Ascending aorta (tissue), 2 donors: ENCODE results near the gene BUD31. TPM values are rescaled to one million over a fixed set of nuclear protein-coding genes. Genes with fewer than 3 reads are reported as not detected.

Experiments
- DNase-seq, 2 donors: peaks; one replicate each; pipeline ENCODE4 v3.0.0-alpha.2; 2019; ENCODE audit warnings: low spot score in 2 of 2
- H3K27ac ChIP-seq, 2 donors: fragments of 200-600 bp; sonication (generic); one replicate each; pipeline ENCODE4 v1.5.1; 2016 to 2017; ENCODE audit warnings: mild to moderate bottlenecking in 1 of 2
- H3K27me3 ChIP-seq: fragments of 200-600 bp; sonication (generic); one replicate; pipeline ENCODE4 v1.5.1; 2017
- H3K36me3 ChIP-seq, 2 donors: fragments of 200-600 bp; sonication (generic); one replicate each; pipeline ENCODE4 v1.5.1; 2016
- H3K4me1 ChIP-seq, 2 donors: fragments of 200-600 bp; sonication (generic); one replicate each; pipeline ENCODE4 v1.5.1; 2016 to 2017; ENCODE audit warnings: mild to moderate bottlenecking in 1 of 2
- H3K4me3 ChIP-seq, 2 donors: fragments of 200-600 bp; sonication (generic); one replicate each; pipeline ENCODE4 v1.5.1; 2016 to 2017; ENCODE audit warnings: mild to moderate bottlenecking in 1 of 2
- H3K9me3 ChIP-seq, 2 donors: fragments of 200-600 bp; sonication (generic); one replicate each; pipeline ENCODE4 v1.5.1; 2016
- CTCF ChIP-seq, 3 experiments: fragments of 200-600 bp in 2 of 3; fragments of 450-650 bp in 1 of 3; sonication (generic) in 2 of 3; IDR thresholded peaks; one replicate each; pipeline ENCODE4 v1.5.1; 2016 to 2019; ENCODE audit warnings: antibody characterized with exemption in 3 of 3, mild to moderate bottlenecking in 1 of 3, moderate library complexity in 1 of 3
- intact Hi-C: fragments of 100-400 bp; cut with DNase I; formaldehyde crosslinking; loops from one replicate; pipeline ENCODE4 v1.15.1; 2023
- total RNA-seq: library from RNA; depleted of rRNA; stranded (reverse); fragments of >200 nt; gene quantifications from one replicate; pipeline ENCODE4 v1.1.0, GENCODE V29; 2016

The BUD31 gene
- total RNA-seq, 1 donor from 2014 or later = 41.3 TPM

GRCh38 chr7:99380032-99380822, 28.5 kb upstream of the BUD31 start:
- no peak for DNase-seq
- Histone ChIP-seq H3K27ac (peak overlapping the region; percentile 93 to 96), H3K36me3 (peaks cover 4 to 9% of the 10 kb centered on the region in 2 donors), H3K9me3 (no peaks in the 10 kb centered on the region), H3K27me3 (no peaks in the 10 kb centered on the region), H3K4me1 (peaks cover 19 to 39% of the 10 kb centered on the region in 2 donors), H3K4me3 (peak overlapping the region in 1 of 2 donors; percentile 42)
- intact Hi-C loops = no loop called here
- TF ChIP-seq CTCF (IDR thresholded peaks at IDR 0.05) = no peak

- TF ChIP-seq CTCF (IDR thresholded peaks at IDR 0.05) = no peak
- DNase-seq = no peak
- no peaks in the 10 kb centered on the region for H3K9me3 ChIP-seq
- H3K4me1 ChIP-seq = peaks cover 19 to 33% of the 10 kb centered on the region in 2 donors
- intact Hi-C loops = no loop called here
- H3K4me3 ChIP-seq = peak overlapping the region in 1 of 2 donors; percentile 42
- peak overlapping the region; percentile 93 to 96 for H3K27ac ChIP-seq
- H3K27me3 ChIP-seq = no peaks in the 10 kb centered on the region
- H3K36me3 ChIP-seq = peaks cover 11 to 14% of the 10 kb centered on the region in 2 donors
Measured at GRCh38 chr7:99380823-99381663, 27.7 kb upstream of the BUD31 start.

GRCh38 chr7:99381664-99382075, 27.1 kb upstream of the BUD31 start:
- peaks cover 18 to 20% of the 10 kb centered on the region in 2 donors for H3K36me3 ChIP-seq
- no peaks in the 10 kb centered on the region for H3K27me3 ChIP-seq
- no peak for TF ChIP-seq CTCF (IDR thresholded peaks at IDR 0.05)
- peak overlapping the region in 1 of 2 donors; percentile 34 for H3K27ac ChIP-seq
- no peaks in the 10 kb centered on the region for H3K9me3 ChIP-seq
- no peak overlapping the region for H3K4me3 ChIP-seq
- intact Hi-C loops = no loop called here
- no peak for DNase-seq
- peaks cover 19 to 30% of the 10 kb centered on the region in 2 donors for H3K4me1 ChIP-seq

GRCh38 chr7:99383203-99383602, 25.6 kb upstream of the BUD31 start:
- Histone ChIP-seq H3K4me1 (peaks cover 19 to 30% of the 10 kb centered on the region in 2 donors), H3K9me3 (no peaks in the 10 kb centered on the region), H3K27me3 (no peaks in the 10 kb centered on the region), H3K36me3 (peaks cover 20 to 23% of the 10 kb centered on the region in 2 donors), H3K4me3 (no peak overlapping the region), H3K27ac (no peak overlapping the region)
- intact Hi-C loops = no loop called here
- DNase-seq = no peak
- TF ChIP-seq CTCF (IDR thresholded peaks at IDR 0.05) = no peak

- TF ChIP-seq CTCF (IDR thresholded peaks at IDR 0.05) = no peak
- no peak overlapping the region for H3K27ac ChIP-seq
- H3K4me3 ChIP-seq = no peak overlapping the region
- peaks cover 25 to 27% of the 10 kb centered on the region in 2 donors for H3K36me3 ChIP-seq
- intact Hi-C loops = no loop called here
- H3K9me3 ChIP-seq = no peaks in the 10 kb centered on the region
- H3K27me3 ChIP-seq = no peaks in the 10 kb centered on the region
- DNase-seq = no peak
- H3K4me1 ChIP-seq = peaks cover 19 to 29% of the 10 kb centered on the region in 2 donors
Measured at GRCh38 chr7:99383791-99384370, 24.9 kb upstream of the BUD31 start.
